Endometrial microvascular endothelial cells (primary cell): Measurements from ENCODE around the gene CNKSR3. TPM values are rescaled to one million over a fixed set of nuclear protein-coding genes. Genes with fewer than 3 reads are reported as not detected.

Experiments used
- in situ Hi-C: cut with HindIII; loops from 2 replicates; pipeline ENCODE4 v1.10.0; 2017; ENCODE audit warnings: low sequenced_read_pairs, low pct_unique_long_range_greater_than_20kb; ENCODE audit errors: inconsistent ontology term
- total RNA-seq: library from RNA; depleted of rRNA; stranded (reverse); fragments of >200 nt; gene quantifications from one replicate; pipeline ENCODE4 v1.2.3, GENCODE V29; 2015; ENCODE audit errors: inconsistent ontology term

Gene CNKSR3
- total RNA-seq, 1 donor from 2014 or later = 9.8 TPM

- in situ Hi-C loops = no loop called here
Measured at GRCh38 chr6:154440022-154440421, 70.5 kb downstream of the CNKSR3 start.

GRCh38 chr6:154438882-154439415 lies 71.5 kb downstream of the CNKSR3 start:
- in situ Hi-C loops = no loop called here

- in situ Hi-C loops = no loop called here
Measured at GRCh38 chr6:154435400-154435945, 75.0 kb downstream of the CNKSR3 start.

- in situ Hi-C loops = no loop called here
Measured at GRCh38 chr6:154434662-154435061, 75.8 kb downstream of the CNKSR3 start.

- in situ Hi-C loops = no loop called here
Measured at GRCh38 chr6:154433477-154434241, 76.8 kb downstream of the CNKSR3 start.

GRCh38 chr6:154432533-154433476 lies 77.7 kb downstream of the CNKSR3 start:
- in situ Hi-C loops = no loop called here

GRCh38 chr6:154430481-154430919 lies 80.0 kb downstream of the CNKSR3 start:
- in situ Hi-C loops = no loop called here

GRCh38 chr6:154429711-154430110 lies 80.8 kb downstream of the CNKSR3 start:
- in situ Hi-C loops = no loop called here

- in situ Hi-C loops = no loop called here
Measured at GRCh38 chr6:154428897-154429296, 81.6 kb downstream of the CNKSR3 start.

GRCh38 chr6:154427446-154427845 lies 83.0 kb downstream of the CNKSR3 start:
- in situ Hi-C loops = no loop called here

- in situ Hi-C loops = no loop called here
Measured at GRCh38 chr6:154426997-154427396, 83.5 kb downstream of the CNKSR3 start.

- in situ Hi-C loops = no loop called here
Measured at GRCh38 chr6:154425034-154425433, 85.5 kb downstream of the CNKSR3 start.

GRCh38 chr6:154414021-154414813 lies 96.3 kb downstream of the CNKSR3 start:
- in situ Hi-C loops = no loop called here

GRCh38 chr6:154412106-154412820 lies 98.2 kb downstream of the CNKSR3 start:
- in situ Hi-C loops = no loop called here

GRCh38 chr6:154411076-154411475 lies 99.4 kb downstream of the CNKSR3 start:
- in situ Hi-C loops = no loop called here

GRCh38 chr6:154410619-154411072 lies 99.8 kb downstream of the CNKSR3 start:
- in situ Hi-C loops = no loop called here

GRCh38 chr6:154408891-154409500 lies 101.5 kb downstream of the CNKSR3 start:
- in situ Hi-C loops = no loop called here
